H1 (cell line): ENCODE measurements around the gene DNM2. TPM values are rescaled to one million over a fixed set of nuclear protein-coding genes. Genes with fewer than 3 reads are reported as not detected.

Experiments
- EGR1 ChIP-seq: IDR thresholded peaks from 2 replicates; pipeline ENCODE4 v1.6.1; 2011; ENCODE audit warnings: low read depth, low read length, borderline replicate concordance
- PHF8 ChIP-seq: fragments of 200-600 bp; sonication (generic); conservative IDR thresholded peaks from 2 replicates; pipeline ENCODE4 v1.7.1; 2012; ENCODE audit warnings: low read depth, mild to moderate bottlenecking, inconsistent platforms, low read length, moderate library complexity
- TBP ChIP-seq: IDR thresholded peaks from 2 replicates; pipeline ENCODE4 v1.6.1; 2011; ENCODE audit warnings: low read depth, low read length, improper control_type of control experiment
- polyA plus RNA-seq, 7 experiments: library from polyadenylated mRNA; depleted of rRNA in 3 of 7; stranded (reverse) in 5 of 7; unstranded in 2 of 7; fragments of >200 nt in 5 of 7; fragments of 200-250 nt in 2 of 7; gene quantifications; 1 replicate in 5 of 7; 2 replicates in 1 of 7; 4 replicates in 1 of 7; pipeline versions ENCODE4 v1.2.1 to v1.2.3, GENCODE V29; 2011 to 2013; ENCODE audit warnings: missing spikeins in 2 of 7, mixed read lengths in 2 of 7
- total RNA-seq: library from RNA; stranded (reverse); fragmentation: NEBNext Ultra II Directional; extraction: Animal tissue kit (Norgen Biotek cat#: 25700); gene quantifications from 2 replicates; pipeline ENCODE4 v1.2.1, GENCODE V29; 2021
- TF ChIP-seq, protein P1 (sequence below): fragments of 300-600 bp; sonication (generic); IDR thresholded peaks from 2 replicates; pipeline ENCODE4 v1.7.1; 2012; ENCODE audit warnings: low read length, moderate library complexity, mild to moderate bottlenecking, inconsistent platforms; ENCODE audit not compliant: insufficient replicate concordance

The DNM2 gene
- total and polyA plus RNA-seq, 2 of the 8 experiments (the other 6 are each of a cell fraction or from before 2014, with no cell fraction given) = 61.9 to 120 TPM

DNA sequence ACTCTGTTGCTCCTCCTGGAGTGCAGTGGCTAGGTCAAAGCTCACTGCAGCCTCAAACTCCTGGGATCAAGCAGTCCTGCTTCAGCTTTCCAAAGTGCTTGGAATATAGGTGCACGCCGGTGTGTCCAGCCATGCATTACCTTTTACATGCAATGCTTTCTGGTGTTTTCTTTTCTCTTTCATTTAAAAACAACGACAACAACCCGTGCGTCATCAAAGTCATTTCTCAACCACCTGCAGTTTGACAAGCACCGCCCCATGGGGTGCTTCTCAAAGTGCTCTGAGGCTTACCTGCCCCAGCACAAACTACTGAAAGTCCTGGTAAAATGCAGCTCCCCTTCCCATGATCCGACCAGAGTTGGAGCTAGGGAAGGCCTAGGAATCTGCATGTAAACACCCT lies 9.6 kb upstream of the DNM2 start (continued):
- TF ChIP-seq, protein P1, sequence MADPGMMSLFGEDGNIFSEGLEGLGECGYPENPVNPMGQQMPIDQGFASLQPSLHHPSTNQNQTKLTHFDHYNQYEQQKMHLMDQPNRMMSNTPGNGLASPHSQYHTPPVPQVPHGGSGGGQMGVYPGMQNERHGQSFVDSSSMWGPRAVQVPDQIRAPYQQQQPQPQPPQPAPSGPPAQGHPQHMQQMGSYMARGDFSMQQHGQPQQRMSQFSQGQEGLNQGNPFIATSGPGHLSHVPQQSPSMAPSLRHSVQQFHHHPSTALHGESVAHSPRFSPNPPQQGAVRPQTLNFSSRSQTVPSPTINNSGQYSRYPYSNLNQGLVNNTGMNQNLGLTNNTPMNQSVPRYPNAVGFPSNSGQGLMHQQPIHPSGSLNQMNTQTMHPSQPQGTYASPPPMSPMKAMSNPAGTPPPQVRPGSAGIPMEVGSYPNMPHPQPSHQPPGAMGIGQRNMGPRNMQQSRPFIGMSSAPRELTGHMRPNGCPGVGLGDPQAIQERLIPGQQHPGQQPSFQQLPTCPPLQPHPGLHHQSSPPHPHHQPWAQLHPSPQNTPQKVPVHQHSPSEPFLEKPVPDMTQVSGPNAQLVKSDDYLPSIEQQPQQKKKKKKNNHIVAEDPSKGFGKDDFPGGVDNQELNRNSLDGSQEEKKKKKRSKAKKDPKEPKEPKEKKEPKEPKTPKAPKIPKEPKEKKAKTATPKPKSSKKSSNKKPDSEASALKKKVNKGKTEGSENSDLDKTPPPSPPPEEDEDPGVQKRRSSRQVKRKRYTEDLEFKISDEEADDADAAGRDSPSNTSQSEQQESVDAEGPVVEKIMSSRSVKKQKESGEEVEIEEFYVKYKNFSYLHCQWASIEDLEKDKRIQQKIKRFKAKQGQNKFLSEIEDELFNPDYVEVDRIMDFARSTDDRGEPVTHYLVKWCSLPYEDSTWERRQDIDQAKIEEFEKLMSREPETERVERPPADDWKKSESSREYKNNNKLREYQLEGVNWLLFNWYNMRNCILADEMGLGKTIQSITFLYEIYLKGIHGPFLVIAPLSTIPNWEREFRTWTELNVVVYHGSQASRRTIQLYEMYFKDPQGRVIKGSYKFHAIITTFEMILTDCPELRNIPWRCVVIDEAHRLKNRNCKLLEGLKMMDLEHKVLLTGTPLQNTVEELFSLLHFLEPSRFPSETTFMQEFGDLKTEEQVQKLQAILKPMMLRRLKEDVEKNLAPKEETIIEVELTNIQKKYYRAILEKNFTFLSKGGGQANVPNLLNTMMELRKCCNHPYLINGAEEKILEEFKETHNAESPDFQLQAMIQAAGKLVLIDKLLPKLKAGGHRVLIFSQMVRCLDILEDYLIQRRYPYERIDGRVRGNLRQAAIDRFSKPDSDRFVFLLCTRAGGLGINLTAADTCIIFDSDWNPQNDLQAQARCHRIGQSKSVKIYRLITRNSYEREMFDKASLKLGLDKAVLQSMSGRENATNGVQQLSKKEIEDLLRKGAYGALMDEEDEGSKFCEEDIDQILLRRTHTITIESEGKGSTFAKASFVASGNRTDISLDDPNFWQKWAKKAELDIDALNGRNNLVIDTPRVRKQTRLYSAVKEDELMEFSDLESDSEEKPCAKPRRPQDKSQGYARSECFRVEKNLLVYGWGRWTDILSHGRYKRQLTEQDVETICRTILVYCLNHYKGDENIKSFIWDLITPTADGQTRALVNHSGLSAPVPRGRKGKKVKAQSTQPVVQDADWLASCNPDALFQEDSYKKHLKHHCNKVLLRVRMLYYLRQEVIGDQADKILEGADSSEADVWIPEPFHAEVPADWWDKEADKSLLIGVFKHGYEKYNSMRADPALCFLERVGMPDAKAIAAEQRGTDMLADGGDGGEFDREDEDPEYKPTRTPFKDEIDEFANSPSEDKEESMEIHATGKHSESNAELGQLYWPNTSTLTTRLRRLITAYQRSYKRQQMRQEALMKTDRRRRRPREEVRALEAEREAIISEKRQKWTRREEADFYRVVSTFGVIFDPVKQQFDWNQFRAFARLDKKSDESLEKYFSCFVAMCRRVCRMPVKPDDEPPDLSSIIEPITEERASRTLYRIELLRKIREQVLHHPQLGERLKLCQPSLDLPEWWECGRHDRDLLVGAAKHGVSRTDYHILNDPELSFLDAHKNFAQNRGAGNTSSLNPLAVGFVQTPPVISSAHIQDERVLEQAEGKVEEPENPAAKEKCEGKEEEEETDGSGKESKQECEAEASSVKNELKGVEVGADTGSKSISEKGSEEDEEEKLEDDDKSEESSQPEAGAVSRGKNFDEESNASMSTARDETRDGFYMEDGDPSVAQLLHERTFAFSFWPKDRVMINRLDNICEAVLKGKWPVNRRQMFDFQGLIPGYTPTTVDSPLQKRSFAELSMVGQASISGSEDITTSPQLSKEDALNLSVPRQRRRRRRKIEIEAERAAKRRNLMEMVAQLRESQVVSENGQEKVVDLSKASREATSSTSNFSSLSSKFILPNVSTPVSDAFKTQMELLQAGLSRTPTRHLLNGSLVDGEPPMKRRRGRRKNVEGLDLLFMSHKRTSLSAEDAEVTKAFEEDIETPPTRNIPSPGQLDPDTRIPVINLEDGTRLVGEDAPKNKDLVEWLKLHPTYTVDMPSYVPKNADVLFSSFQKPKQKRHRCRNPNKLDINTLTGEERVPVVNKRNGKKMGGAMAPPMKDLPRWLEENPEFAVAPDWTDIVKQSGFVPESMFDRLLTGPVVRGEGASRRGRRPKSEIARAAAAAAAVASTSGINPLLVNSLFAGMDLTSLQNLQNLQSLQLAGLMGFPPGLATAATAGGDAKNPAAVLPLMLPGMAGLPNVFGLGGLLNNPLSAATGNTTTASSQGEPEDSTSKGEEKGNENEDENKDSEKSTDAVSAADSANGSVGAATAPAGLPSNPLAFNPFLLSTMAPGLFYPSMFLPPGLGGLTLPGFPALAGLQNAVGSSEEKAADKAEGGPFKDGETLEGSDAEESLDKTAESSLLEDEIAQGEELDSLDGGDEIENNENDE = no peak
- TF ChIP-seq TBP (no peak), PHF8 (no peak), EGR1 (no peak)
